Forelimb muscle (tissue), 1 donor: ENCODE data around the gene LNPK. TPM values are rescaled to one million over a fixed set of nuclear protein-coding genes. Genes with fewer than 3 reads are reported as not detected.
"Not testable (repeated sequence)": the region's sequence is repeated elsewhere in the genome, so short reads cannot be mapped to it uniquely, and the experiment has no call there.

Experiments used
- DNase-seq: peaks from one replicate; pipeline ENCODE4 v3.0.0-alpha.2; 2013; ENCODE audit warnings: low read depth
- polyA plus RNA-seq: library from polyadenylated mRNA; unstranded; fragments of 120-200 nt; gene quantifications from one replicate; pipeline ENCODE4 v1.2.1, GENCODE V29; 2013; ENCODE audit not compliant: insufficient read length

LNPK gene
- polyA plus RNA-seq, 1 donor: 39.3 TPM

DNA sequence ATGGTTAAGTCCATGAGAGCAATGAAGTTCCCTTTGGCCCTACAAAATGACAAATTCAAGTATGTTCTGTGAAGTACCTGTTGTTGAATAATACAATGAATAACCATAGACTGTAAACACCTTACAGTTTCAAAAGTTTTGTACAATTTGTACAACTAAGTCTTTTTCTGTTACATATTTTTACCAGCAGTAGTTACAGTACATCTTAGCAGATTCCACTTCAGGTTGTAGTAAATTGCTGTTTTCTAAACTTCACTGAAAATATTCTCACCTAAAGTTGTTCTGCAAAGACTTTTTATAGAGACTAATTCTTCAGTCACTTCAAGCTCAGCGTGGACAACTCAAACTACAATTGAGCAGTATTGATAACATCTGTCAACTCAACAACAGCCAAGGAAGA is 28.7 kb downstream of the LNPK start:
- DNase-seq: no peak

DNA sequence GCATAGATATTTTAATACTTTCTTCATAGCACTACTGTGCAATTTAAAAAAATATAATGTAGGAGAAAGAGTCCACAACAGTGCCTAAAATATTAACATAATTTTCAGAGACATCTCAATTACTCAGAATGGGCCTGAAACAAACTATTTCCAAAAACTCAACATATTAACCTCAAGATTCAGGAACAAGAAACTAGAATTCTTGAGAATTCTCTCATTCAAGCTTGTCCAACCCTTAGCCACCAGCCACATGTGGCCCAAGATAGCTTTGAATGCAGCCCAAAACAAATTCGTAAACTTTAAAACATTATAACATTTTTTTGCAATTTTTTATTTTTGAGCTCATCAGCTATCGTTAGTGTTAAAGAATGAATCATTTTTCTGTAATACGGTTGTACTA is 35.2 kb downstream of the LNPK start:
- DNase-seq: no peak

DNA sequence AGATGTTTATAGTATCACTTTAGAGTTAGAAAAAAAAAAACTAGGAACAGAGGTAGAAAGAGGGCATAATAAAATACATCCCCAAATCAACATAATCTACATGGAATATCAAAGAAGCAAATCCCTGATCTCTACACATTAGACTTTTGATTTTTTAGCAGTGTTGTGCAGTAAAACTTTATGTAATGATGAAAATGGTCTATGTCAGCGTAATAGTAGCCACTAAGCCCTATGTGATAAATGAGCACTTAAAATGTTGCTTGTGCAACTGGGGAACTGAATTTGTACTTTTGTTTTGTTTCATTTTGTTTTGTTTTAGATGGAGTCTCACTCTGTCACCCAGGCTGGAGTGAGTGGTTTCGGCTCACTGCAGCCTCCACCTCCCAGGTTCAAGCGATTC is 36.3 kb downstream of the LNPK start:
- DNase-seq: no peak

DNA sequence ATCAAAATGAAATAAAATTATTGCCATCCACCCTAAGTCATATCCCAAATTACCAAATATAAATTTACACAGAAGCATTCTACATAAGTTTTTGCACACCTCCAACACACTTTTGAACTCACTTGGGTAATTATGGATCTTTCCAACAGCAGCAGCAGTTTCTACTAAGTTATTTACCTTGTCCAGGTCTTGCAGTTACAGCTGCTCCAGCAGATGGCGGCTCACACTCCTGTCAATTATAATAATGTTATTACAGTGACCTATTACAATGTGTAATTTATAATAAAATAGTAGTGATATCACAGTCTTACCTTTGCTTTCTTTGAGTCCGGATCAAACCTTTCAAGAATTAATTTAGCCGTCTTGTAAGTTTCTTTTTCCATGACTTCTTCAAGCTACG is 37.9 kb downstream of the LNPK start:
- DNase-seq: no peak

DNA sequence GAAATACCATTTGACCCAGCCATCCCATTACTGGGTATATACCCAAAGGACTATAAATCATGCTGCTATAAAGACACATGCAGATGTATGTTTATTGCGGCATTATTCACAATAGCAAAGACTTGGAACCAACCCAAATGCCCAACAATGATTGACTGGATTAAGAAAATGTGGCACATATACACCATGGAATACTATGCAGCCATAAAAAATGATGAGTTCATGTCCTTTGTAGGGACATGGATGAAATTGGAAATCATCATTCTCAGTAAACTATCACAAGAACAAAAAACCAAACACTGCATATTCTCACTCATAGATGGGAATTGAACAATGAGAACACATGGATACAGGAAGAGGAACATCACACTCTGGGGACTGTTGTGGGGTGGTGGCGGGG is 38.9 kb downstream of the LNPK start:
- not testable (repeated sequence) for DNase-seq

DNA sequence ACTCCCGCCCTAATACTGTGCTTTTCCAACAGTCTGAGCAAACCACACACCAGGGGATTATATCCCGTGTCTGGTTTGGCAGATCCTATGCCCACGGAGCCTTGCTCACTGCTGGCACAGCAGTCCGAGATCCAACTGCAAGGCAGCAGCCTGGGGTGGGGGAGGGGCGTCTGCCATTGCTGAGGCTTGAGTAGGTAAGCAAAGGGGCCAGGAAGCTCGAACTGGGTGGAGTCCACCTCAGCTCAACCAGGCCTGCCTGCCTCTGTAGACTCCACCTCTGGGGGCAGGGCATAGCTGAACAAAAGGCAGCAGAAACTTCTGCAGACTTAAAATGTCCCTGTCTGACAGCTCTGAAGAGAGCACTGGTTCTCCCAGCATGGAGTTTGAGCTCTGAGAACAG is 44.2 kb downstream of the LNPK start:
- DNase-seq: no peak

DNA sequence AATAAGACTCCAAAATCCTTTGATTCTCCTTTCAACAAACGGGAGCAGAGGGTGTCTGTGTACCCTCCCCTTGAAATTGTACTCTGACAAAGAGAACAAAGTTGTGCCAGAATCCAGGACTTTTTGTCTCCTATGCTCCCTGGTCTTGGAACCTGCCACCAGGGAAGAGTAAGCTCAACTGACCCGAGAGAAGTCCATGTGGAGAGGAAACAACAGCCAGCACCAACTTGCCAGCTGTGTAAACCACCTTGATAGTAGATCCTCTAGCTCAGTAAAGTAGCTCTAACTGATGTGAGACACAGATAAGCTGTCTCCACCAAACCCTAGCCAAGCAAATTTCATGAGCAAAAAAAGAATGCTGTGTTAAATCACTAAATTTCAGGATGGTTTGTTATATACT is 46.9 kb downstream of the LNPK start:
- DNase-seq: no peak

DNA sequence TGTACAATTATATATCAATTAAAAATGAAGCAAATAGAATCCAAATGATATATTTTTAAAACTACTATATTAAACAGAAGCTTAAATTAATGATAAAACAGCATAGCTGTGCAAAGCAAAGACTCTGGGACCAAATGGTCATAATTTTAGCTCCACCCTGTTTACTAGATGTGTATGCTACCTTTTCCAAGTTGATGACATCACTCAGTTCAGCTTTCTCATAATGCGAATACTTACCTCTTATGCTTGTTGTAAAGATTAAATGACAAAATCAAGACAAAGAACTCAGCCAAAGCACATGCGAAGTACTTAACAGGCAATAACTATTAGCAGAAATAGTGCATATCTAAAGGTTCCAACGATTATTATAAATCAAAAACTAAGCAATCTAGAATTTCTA is 51.6 kb downstream of the LNPK start:
- no peak for DNase-seq

DNA sequence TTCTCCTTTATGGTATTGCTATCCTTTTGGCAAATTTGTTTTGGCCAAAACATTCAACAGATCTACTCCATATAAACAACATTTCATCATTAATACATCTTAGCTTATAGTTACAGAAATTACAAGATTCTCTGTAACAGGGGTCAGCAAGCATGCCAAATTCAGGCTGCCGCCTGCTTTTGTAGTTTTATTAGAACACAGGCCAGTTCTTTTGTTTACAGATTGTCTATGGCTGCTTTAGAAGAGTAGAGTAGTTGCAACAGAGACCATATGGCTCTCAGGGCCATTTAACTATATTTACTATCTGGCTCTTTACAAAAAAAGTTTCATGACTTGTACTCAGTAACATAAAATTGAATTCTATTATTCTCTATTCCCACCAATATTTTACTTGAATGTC is 53.9 kb downstream of the LNPK start:
- DNase-seq: no peak

DNA sequence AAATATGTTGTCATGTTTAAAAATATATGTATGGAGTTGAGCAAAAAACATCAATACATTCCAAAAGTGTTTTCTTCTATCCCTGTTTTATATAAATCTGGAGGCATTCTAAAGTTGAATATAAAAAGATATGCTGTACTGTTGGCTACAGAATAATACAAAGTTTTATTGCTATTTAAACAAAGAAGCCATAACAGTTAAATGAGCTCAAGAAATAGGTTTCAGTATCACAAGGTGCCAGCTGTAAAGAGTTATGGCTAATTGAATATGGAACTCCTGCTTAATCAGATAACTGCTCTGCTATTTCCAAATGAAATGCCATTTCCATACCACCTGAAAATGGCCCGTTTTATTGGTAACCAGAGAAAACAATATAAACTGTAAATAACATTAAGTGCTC is 55.0 kb downstream of the LNPK start:
- no peak for DNase-seq

DNA sequence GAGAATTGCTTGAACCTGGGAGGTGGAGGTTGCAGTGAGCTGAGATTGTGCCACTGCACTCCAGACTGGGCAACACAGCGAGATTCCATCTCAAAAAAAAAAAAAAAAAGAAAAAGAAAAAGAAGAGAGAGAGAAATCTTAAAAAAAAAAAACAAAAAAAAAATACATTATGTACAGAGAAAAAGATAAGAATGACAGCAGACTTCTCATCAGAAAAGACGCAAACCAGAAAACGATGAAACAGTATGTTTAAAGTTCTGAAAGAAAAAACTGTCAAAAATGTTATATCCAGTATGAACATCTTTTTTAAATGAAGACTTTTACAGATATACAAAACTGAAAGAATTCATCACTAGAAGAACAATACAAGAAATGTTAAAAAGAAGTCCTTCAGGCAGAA is 60.4 kb downstream of the LNPK start:
- DNase-seq: no peak

DNA sequence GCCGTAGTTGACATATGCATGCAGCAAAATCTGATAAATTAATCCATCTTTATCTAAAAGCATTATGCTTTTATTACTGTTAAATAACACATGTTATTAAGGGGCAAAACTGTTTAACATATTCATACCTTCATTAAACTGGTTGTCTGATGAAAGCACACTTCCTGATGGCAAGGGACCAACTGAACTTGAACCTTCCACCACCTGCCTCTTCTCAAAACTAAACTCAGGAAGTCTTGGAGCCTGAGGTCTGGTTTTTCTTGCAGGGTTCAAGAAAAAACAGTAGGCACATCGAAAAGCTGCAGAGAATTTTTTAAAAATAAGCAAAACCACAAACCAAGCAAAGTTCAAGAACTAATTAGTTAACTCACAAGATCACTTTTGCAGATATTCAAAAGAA is 64.9 kb downstream of the LNPK start:
- no peak for DNase-seq

DNA sequence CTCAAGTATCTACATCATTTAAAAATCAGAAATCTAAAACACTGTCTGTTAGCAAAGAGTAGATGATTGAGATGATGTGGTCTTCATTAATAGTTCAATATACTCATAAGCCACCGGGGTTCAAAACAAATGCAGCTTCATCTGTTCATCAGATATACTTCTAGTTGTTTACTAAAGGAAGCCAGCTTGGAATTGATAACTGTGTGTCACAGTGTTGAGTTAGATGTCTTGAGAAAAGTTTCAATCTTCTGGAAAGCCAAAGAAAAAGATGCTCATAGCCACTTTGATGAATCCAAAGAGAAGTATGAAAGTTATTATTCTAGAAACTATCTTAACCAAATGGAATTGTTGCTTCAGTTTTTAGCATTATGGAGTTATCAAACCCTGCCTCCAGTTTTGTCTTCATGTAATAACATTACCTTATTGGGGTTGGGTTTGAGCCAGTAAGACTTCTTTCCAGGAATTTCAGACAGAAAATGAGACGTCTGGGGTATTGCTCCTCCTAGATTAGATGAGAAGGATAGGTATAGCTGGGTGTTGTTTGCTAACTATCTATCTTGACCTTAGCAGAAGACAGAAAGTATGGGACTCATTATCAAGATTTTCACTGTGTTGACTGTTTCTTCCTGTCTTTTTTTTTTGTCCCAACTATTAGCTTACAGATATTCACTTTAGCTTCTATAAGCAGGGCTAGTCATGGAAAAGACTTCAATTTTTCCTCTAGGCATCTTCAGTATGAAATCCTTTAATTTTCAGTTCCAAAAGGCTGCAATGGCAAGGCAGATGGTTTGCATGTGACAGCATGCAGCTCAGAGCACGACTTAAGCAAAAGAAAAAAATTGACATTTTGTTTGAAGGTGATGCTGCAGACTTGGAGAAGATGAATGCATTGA is 66.5 kb downstream of the LNPK start:
- no peak for DNase-seq

DNA sequence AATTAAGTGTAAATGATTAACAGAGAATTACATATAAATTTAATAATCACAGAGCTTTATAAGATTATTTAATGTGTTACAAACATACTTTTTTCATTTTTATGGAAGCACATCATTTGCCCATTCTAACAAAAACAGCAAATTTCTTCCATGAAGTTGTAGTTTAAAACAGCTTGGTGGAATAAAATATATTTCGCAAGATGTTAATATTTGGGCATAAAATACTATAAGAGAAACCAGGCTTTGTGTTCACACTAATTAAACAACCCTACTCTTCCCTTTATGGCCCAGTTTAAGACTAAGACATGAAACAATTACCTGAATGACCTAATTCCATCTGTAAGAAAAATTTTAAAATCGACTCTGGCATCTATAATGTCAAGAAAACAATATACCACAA is 69.4 kb downstream of the LNPK start:
- no peak for DNase-seq

DNA sequence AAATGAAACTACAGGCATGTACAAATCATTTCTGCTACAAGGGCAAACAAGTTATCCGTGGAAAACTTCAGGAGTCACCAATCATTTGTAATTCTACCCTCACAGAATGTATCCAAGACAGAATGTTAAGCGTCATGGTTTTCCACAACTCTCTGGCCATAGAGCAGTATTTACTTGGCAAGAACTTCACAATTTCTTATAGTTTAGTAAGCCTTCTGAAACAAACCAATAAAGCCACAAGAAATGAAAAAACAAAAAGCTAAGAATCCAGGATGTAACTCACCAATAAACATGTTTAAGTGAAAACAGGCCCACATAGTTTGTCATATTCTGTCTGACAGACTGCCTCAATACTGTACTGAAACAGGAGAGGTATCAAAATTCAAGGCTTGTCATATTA is 70.3 kb downstream of the LNPK start:
- DNase-seq: peak; percentile 35

DNA sequence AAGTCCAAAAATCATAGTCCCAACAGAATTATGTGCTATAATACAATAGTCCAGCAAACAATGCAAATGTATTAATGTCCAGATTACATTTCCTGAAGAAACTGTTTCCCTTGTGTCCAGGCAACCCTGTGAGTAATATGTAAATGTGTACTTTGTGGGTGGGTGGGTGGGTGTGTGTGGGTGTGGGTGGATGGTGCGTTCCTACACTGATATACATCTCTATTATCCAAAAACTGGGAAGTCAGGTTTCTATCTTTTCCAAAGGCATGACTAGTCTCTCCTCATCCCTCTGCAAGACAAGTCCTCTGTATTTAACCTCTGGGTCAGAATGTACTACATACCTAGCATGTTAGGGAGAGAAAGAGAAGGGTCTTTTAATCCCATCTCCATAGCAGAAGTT is 71.6 kb downstream of the LNPK start:
- DNase-seq: no peak

DNA sequence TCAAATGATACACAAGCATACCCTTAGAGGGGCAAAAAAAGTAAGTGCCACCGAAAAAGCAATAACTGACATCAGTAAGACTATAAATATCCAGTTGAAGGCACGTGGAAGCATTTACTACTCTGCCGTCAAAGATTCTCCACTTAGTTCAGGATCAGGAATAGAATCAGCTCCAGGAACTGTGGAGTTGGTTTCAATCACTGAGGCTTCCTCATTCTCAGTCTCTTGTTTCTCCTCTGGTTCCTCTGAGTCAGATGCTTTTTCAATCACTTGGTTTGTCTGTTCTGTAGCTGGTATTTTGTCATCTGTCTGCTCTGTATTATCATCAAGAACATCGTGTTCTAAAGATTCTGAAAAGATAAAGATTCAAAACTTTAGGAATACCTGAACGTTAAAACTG is 72.2 kb downstream of the LNPK start:
- DNase-seq: no peak

DNA sequence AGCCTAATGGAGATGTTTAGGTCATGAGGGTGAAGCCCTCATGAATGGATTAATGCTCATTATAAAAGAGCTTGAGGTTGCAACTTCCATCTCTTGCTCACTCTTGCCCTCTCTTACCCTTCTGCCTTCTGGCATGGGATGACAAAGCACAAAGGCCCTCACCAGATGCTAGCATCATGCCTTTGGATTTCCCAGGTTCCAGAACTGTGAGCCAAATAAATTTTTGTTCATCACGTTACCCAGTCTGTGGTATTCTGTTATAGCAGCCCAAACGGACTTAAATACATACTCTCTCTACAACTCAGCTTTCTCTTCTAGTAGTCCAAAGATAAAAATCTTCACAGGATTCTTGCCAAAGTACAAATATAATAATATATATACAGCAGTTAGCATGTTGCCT is 75.8 kb downstream of the LNPK start:
- no peak for DNase-seq

DNA sequence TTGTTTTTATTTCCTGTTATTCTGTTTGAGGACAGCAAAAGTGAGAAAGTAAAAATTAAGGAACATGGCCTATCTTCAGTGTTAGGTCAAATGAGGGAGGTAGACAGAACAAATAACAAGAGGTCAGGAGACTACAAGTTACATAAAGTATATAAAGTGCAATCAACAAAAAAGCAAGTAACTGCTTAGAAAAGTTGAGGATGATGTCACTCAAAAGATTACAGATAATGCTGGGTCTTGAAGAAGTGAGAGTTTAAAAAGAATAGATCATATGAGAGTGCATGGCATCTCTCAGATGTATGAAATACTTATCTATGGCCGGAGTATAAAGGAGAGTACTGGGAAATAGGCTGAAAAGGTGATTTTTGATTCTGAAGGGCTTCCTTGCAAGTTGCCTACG is 79.9 kb downstream of the LNPK start:
- DNase-seq: no peak

DNA sequence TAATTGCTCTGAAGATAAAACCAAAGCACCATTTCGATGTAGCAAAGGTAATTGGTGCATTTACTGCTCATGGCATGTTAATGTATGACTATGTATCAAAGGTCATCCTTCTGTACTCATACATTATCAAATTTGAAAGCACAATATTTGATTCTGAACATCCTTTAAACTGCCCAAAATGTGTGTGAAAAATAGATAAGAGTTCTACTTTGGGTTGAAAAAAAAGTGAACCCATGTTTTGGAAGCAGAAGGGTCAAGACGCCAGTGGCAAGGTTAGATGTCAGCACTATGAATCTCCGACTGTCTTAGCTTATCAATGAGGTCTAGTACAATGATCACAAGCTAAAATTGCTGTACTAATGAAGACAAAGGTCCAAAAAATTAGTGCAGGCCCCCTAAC is 83.1 kb downstream of the LNPK start:
- DNase-seq: no peak

DNA sequence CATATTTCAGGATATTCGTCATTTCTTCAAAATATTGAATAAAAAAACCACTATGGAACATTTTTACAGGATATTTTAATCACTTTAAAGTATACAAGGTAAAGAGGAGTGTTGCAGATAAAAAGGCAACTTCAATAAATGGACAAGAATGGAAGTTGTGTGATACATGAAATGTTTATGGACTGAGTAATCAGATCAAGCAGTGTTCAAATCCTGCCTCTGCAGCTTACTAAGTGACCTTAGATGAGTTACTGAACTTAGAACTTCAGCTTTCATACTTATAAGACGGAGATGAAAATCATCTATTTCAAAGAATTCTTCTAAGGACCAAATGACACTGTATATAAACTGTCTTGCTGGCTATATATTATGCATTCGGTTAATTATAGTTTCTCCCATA is 87.2 kb downstream of the LNPK start:
- DNase-seq: no peak

DNA sequence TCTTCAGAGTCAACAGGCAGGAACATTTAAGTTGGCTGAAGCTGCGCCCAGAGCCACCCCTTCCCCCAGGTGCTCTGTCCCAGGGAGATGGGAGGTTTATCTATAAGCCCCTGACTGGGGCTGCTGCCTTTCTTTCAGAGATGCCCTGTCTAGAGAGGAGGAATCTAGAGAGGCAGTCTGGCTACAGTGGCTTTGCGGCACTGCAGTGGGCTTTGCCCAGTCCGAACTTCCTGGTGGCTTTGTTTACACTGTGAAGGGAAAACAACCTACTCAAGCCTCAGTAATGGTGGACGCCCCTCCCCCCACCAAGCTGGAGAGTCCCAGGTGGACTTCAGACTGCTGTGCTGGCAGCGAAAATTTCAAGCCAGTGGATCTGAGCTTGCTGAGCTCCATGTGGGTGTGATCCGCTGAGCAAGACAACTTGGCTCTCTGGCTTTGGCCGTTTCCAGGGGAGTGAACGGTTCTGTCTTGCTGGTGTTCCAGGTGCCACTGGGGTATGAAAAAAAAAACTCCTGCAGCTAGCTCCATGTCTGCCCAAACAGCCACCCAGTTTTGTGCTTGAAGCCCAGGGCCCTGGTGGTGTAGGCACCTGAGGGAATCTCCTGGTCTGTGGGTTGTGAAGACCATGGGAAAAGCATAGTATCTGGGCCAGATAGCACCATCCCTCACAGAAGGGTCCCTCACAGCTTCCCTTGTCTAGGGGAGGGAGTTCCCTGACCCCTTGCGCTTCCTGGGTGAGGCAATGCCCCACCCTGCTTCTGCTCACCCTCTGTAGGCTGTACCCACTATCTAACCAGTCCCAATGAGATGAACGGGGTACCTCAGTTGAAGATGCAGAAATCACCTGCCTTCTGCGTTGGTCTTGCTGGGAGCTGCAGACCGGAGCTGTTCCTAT is 88.0 kb downstream of the LNPK start:
- DNase-seq: not testable (repeated sequence)

DNA sequence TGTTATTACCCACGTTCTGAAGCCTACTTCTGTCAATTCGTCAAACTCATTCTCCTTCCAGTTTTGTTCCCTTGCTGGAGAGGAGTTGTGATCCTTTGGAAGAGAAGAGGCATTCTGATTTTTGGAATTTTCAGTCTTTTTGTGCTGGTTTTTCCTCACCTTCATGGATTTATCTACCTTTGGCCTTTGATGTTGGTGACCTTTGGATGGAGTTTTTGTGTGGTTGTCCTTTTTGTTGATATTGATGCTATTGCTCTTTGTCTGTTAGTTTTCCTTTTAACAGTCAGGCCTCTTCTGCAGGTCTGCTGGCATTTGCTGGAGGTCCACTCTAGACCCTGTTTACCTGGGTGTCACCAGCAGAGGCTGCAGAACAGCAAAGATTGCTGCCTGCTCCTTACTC is 88.8 kb downstream of the LNPK start:
- DNase-seq: not testable (repeated sequence)
